Upper lobe of left lung (tissue), 4 donors: ENCODE results near the gene NHERF2.

Experiments used
- CTCF ChIP-seq, 6 experiments: fragments of 450-650 bp in 4 of 6; fragments of 200-600 bp in 2 of 6; sonication (generic) in 2 of 6; IDR thresholded peaks; one replicate each; pipeline ENCODE4 v1.5.1; 2016 to 2019; ENCODE audit warnings: antibody characterized with exemption in 6 of 6
- EP300 ChIP-seq, 4 donors: sonication (generic); formaldehyde crosslinking; IDR thresholded peaks; one replicate each; pipeline ENCODE4 v1.5.1; 2017; ENCODE audit warnings: antibody characterized with exemption in 4 of 4, control low read depth in 2 of 4
- POLR2A ChIP-seq, 4 donors: fragments of 450-650 bp; IDR thresholded peaks; one replicate each; pipeline ENCODE4 v1.5.1; 2016 to 2017; ENCODE audit warnings: antibody characterized with exemption in 4 of 4, mild to moderate bottlenecking in 2 of 4
- POLR2AphosphoS5 ChIP-seq, 2 donors: sonication (generic); formaldehyde crosslinking; IDR thresholded peaks; one replicate each; pipeline ENCODE4 v1.5.1; 2017; ENCODE audit warnings: antibody characterized with exemption in 2 of 2

- TF ChIP-seq CTCF (IDR thresholded peaks at IDR 0.05) (no peak), EP300 (IDR thresholded peaks at IDR 0.05) (no peak), POLR2A (IDR thresholded peaks at IDR 0.05) (no peak), POLR2AphosphoS5 (IDR thresholded peaks at IDR 0.05) (no peak)
Observed at GRCh38 chr16:2085669-2086068, 59.0 kb downstream of the NHERF2 start.
